Tibial nerve (tissue), 4 donors: ENCODE measurements around the gene SNX1. TPM values are rescaled to one million over a fixed set of nuclear protein-coding genes. Genes with fewer than 3 reads are reported as not detected.
A peak's percentile ranks its signal among the peaks of the same experiment; 100 is the strongest.

Experiments used
- DNase-seq, 2 donors: peaks; one replicate each; pipeline ENCODE4 v3.0.0-alpha.2; 2019; ENCODE audit warnings: low spot score in 2 of 2
- H3K27ac ChIP-seq, 4 donors: fragments of 200-600 bp; sonication (generic) in 3 of 4; one replicate each; pipeline ENCODE4 v1.5.1; 2017 to 2019; ENCODE audit warnings: mild to moderate bottlenecking in 1 of 4
- H3K27me3 ChIP-seq, 2 donors: fragments of 200-600 bp; sonication (generic) in 1 of 2; one replicate each; pipeline versions ENCODE4 v1.5.1 to v1.6.0; 2017 to 2019
- H3K36me3 ChIP-seq, 3 donors: fragments of 200-600 bp; sonication (generic); one replicate each; pipeline ENCODE4 v1.5.1; 2018 to 2019
- H3K4me1 ChIP-seq, 4 donors: fragments of 200-600 bp; sonication (generic) in 3 of 4; one replicate each; pipeline ENCODE4 v1.5.1; 2017 to 2019
- H3K4me3 ChIP-seq, 4 donors: fragments of 200-600 bp; sonication (generic) in 3 of 4; one replicate each; pipeline ENCODE4 v1.5.1; 2017 to 2019; ENCODE audit warnings: mild to moderate bottlenecking in 1 of 4, moderate library complexity in 1 of 4
- H3K9me3 ChIP-seq, 4 donors: fragments of 200-600 bp; sonication (generic) in 3 of 4; one replicate each; pipeline ENCODE4 v1.5.1; 2017 to 2019
- CTCF ChIP-seq, 5 experiments: fragments of 200-600 bp in 3 of 5; fragments of 450-650 bp in 2 of 5; sonication (generic) in 3 of 5; IDR thresholded peaks; one replicate each; pipeline ENCODE4 v1.5.1; 2016 to 2019; ENCODE audit warnings: antibody characterized with exemption in 5 of 5, mild to moderate bottlenecking in 3 of 5, moderate library complexity in 2 of 5
- EP300 ChIP-seq, 2 donors: sonication (generic); formaldehyde crosslinking; IDR thresholded peaks; one replicate each; pipeline ENCODE4 v1.6.1; 2017; ENCODE audit warnings: antibody characterized with exemption in 2 of 2, mild to moderate bottlenecking in 1 of 2
- POLR2A ChIP-seq, 2 donors: fragments of 450-650 bp; IDR thresholded peaks; one replicate each; pipeline ENCODE4 v1.6.1; 2017; ENCODE audit warnings: antibody characterized with exemption in 2 of 2, mild to moderate bottlenecking in 2 of 2, moderate library complexity in 2 of 2
- WGBS, 2 donors: methylation state at CpG; one replicate each; pipeline ENCODE4 v1.1.5; 2018; 5-methylcytosine and 5-hydroxymethylcytosine counted together
- total RNA-seq, 4 donors: library from RNA; depleted of rRNA; stranded (reverse); fragments of >200 nt; gene quantifications; one replicate each; pipeline ENCODE4 v1.1.0, GENCODE V29; 2016

The SNX1 gene
- total RNA-seq, 4 donors from 2014 or later = 102 to 128 (median 108) TPM

- Histone ChIP-seq H3K9me3 (no peaks in the 10 kb centered on the region), H3K36me3 (peaks cover 0 to 36% (median 0%) of the 10 kb centered on the region in 3 donors), H3K27ac (peak overlapping the region in 2 of 4 donors; percentile 10 to 79), H3K4me1 (peaks cover 0 to 59% (median 33%) of the 10 kb centered on the region in 4 donors), H3K27me3 (no peaks in the 10 kb centered on the region), H3K4me3 (no peak overlapping the region)
- no peak for DNase-seq
- TF ChIP-seq POLR2A (IDR thresholded peaks at IDR 0.05) (no peak), CTCF (IDR thresholded peaks at IDR 0.05) (no peak), EP300 (IDR thresholded peaks at IDR 0.05) (no peak)
- 79 to 83% methylated on average over 3 of the region's 3 CpGs for WGBS, 2 donors
These were observed 15.3 kb downstream of the SNX1 start for GRCh38 chr15:64110950-64111678.

GRCh38 chr15:64111679-64112050, 15.9 kb downstream of the SNX1 start:
- H3K4me3 ChIP-seq = no peak overlapping the region
- H3K36me3 ChIP-seq = peaks cover 0 to 42% (median 0%) of the 10 kb centered on the region in 3 donors
- no peaks in the 10 kb centered on the region for H3K27me3 ChIP-seq
- no peak for DNase-seq
- no peak for TF ChIP-seq EP300 (IDR thresholded peaks at IDR 0.05)
- TF ChIP-seq POLR2A (IDR thresholded peaks at IDR 0.05) = no peak
- TF ChIP-seq CTCF (IDR thresholded peaks at IDR 0.05) = no peak
- no peaks in the 10 kb centered on the region for H3K9me3 ChIP-seq
- H3K27ac ChIP-seq = peak overlapping the region in 3 of 4 donors; percentile 10 to 79 (median 34)
- 34 to 47% methylated on average over 3 of the region's 3 CpGs for WGBS, 2 donors
- H3K4me1 ChIP-seq = peaks cover 0 to 53% (median 31%) of the 10 kb centered on the region in 4 donors

- peaks cover 0 to 48% (median 31%) of the 10 kb centered on the region in 4 donors for H3K4me1 ChIP-seq
- no peak for TF ChIP-seq CTCF (IDR thresholded peaks at IDR 0.05)
- no peak for TF ChIP-seq EP300 (IDR thresholded peaks at IDR 0.05)
- TF ChIP-seq POLR2A (IDR thresholded peaks at IDR 0.05) = no peak
- H3K36me3 ChIP-seq = peaks cover 0 to 47% (median 0%) of the 10 kb centered on the region in 3 donors
- WGBS, 2 donors = 44% methylated on average over 4 of the region's 4 CpGs
- no peaks in the 10 kb centered on the region for H3K9me3 ChIP-seq
- H3K4me3 ChIP-seq = no peak overlapping the region
- H3K27me3 ChIP-seq = no peaks in the 10 kb centered on the region
- no peak for DNase-seq
- H3K27ac ChIP-seq = peak overlapping the region in 2 of 4 donors; percentile 34 to 79
These were observed 16.4 kb downstream of the SNX1 start for GRCh38 chr15:64112073-64112772.

- H3K36me3 ChIP-seq = peaks cover 0 to 54% (median under 1%) of the 10 kb centered on the region in 3 donors
- no peak for DNase-seq
- H3K9me3 ChIP-seq = no peaks in the 10 kb centered on the region
- WGBS, 2 donors = 39 to 44% methylated on average over 1 of the region's 1 CpG
- TF ChIP-seq POLR2A (IDR thresholded peaks at IDR 0.05) (no peak), CTCF (IDR thresholded peaks at IDR 0.05) (no peak), EP300 (IDR thresholded peaks at IDR 0.05) (no peak)
- H3K4me1 ChIP-seq = peaks cover 0 to 41% (median 29%) of the 10 kb centered on the region in 4 donors
- no peak overlapping the region for H3K4me3 ChIP-seq
- H3K27ac ChIP-seq = peak overlapping the region in 2 of 4 donors; percentile 5 to 79
- no peaks in the 10 kb centered on the region for H3K27me3 ChIP-seq
These were observed 17.1 kb downstream of the SNX1 start for GRCh38 chr15:64112904-64113303.
